Activated naive CD8-positive, alpha-beta T cell treated with anti-CD3 and anti-CD28 coated beads, Interleukin-2, amount 50 U/mL, for 16 hours (primary cell): ENCODE results near the gene FBXW5.
A peak's percentile ranks its signal among the peaks of the same experiment; 100 is the strongest.

Experiments used
- DNase-seq: peaks from one replicate; pipeline ENCODE4 v3.0.0-alpha.2; 2020; ENCODE audit warnings: low read depth, low spot score

The FBXW5 gene

GRCh38 chr9:136960938-136961275 lies 16.4 kb upstream of the FBXW5 start:
- no peak for DNase-seq

GRCh38 chr9:136960212-136960937 lies 15.8 kb upstream of the FBXW5 start:
- no peak for DNase-seq

DNA sequence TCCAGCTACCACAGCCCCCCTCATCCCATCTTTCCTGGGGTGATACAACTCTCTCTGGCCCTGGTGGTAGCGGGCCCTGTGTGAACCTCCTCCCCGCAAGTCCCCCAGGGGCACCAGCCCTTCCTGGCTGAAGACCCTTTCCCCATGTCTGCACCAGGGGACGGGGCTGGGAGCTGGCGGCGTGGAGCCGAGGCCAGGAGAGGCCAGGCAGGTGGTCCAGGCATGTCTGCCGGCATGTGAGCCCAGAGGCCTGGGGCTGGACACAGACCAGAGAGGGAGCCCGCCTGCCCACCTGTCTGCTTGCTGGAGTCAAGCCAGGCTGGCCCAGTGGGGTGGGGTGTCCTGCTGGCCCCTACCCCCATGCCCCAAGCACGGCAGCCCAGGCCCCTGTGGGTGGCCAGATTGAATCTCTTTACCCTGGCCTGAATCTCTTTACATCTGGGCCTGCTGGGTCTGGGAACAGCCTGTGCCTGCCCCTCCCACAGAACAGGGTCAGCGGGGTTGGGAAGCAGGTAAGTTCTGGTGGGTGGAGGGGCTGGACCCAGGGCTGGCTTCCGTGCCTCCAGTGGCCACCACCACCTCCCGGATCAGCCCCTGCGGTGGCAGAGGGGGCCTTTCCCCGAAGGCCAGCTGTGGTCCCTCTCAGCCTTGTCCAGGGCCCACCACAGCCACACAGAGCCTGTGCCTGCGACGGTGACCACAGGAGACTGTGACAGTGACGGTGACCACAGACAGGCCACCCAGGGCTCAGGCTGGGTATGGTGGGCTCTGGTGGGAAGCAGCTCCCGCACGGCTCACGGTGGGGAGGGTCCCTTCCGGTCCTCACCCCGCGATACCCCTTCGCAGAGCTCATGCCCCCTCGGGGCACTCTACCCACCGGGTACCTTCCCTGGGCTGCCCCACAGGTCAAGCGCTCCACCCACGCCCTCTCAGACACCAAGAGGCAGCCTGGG lies 14.6 kb upstream of the FBXW5 start:
- no peak for DNase-seq

GRCh38 chr9:136958473-136958872 lies 13.9 kb upstream of the FBXW5 start:
- DNase-seq = no peak

DNA sequence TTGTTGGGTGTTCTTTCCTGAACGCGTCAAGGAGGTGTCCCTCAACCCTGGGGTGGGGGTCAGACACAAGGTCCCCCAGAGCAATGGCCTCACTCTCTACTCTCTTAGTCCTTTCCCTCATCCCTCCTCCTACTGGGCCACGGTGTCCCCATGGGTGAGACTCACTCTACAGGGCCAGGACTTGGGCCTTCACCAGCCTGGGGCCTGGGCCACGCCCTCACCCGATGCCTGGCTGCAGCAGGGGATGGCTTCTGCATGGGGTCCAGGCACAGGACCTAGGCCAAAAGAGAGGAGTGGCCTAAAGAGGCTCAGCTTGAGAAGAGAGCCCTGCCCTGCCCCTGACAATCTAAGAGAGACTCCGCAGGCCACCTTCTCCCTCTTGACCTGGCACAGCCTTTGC lies 13.4 kb upstream of the FBXW5 start:
- DNase-seq = no peak

DNA sequence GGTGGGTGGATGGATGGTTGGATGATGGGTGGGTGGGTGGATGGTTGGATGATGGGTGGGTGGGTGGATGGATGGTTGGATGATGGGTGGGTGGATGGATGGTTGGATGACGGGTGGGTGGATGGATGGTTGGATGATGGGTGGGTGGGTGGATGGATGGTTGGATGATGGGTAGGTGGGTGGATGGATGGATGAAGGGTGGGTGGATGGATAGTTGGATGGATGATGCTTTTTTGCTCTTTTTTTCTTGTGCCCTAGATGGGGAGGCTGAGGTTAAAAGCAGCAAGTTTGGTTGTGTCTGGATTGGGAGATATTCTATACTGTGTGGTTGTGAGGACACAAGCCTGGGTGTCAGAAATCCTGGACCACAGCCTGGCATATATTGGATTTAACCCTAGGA lies 12.9 kb upstream of the FBXW5 start:
- DNase-seq = no peak

GRCh38 chr9:136956604-136957003 lies 12.1 kb upstream of the FBXW5 start:
- no peak for DNase-seq

- DNase-seq = no peak
Observed at GRCh38 chr9:136955943-136956335, 11.4 kb upstream of the FBXW5 start.

DNA sequence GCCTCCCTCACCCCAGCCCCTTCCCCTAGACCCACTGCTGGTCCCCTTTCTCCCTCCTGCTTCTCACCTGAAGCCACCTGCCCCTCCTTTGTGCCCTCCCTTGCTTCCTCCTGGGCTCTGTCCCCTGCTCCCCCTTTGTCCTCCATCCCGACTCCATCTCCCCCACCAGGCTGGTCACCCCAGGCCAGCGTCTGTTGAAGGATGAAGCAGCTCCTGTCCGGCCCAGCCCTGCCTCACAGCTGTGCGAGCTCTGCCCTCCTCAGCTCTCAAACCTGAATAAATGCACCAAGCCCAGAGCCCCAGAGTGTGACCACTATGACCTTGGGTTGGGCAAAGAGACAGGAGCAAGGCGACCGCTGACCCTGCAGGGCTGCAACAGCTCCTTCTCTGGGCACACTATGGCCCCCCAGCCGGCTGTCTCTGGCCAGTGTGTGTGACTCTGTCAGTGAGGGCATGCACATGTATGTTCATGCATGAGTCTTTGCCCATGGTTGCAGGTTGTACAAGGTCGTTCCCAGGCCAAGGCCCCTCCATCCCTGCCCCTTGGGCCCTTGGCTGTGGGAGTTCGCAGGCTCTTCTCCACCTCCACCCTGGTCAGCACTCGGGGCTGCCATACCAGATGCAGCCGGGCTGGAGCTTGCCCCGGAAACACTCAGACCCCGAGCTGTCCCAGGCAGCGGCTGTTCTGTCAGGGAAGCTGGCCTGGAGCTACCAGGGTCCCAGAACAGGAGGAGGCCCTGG lies 10.8 kb upstream of the FBXW5 start:
- DNase-seq = no peak

DNA sequence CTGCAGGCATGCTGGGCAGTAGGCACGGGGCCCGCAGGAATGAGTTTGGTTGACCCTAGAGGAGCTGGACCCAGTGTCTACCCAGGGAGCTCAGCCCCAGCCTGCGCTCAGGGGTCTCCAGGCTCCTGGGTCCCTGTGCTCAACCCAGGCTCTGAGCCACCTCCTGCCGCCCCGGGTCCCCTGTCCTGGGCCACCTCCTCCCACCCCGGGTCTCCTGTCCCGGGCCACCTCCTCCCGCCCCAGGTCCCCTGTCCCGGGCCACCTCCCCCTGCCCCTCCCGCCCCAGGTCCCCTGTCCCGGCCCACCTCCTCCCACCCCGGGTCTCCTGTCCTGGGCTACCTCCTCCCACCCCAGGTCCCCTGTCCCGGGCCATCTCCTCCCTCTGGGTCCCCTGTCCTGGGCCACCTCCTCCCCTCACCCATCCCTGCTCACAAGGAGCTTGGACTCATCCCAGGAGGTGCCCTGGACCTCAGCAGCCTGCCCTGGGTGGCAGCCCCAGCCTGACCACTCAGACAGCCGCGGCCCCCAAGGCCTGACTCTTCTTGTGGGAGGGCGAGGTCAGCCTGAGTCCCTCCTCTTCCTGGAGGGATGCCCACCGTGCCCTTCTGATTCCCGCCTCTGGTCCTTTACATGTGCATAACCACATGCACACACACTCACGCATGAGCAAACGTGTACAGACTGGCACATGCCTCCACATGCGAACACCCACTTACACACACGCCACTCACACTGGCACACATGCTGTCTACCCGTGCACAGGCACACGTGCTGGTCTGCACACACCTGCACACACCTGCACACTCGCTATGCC lies 9.9 kb upstream of the FBXW5 start:
- no peak for DNase-seq

DNA sequence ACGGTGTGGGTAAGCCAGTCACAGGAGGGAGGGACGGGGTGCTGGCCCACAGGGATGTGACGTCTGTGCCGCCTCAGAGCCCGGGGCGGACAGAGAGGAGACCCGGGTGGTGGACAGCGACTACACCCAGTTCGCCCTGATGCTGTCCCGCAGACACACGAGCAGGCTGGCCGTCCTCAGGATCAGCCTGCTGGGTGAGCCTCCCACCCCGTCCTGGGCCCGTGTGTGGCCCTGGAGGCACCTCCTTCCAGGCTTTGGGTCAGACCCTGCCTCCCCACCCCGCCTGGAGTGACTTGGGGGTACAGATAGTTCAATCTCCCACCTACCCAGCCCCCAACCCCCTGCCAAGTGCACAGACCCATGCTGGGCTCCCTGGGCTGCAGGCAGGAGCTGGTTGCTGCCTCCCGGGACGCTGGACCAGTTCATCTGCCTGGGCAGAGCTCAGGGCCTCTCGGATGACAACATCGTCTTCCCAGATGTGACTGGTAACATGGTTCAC lies 9.3 kb upstream of the FBXW5 start:
- no peak for DNase-seq

DNA sequence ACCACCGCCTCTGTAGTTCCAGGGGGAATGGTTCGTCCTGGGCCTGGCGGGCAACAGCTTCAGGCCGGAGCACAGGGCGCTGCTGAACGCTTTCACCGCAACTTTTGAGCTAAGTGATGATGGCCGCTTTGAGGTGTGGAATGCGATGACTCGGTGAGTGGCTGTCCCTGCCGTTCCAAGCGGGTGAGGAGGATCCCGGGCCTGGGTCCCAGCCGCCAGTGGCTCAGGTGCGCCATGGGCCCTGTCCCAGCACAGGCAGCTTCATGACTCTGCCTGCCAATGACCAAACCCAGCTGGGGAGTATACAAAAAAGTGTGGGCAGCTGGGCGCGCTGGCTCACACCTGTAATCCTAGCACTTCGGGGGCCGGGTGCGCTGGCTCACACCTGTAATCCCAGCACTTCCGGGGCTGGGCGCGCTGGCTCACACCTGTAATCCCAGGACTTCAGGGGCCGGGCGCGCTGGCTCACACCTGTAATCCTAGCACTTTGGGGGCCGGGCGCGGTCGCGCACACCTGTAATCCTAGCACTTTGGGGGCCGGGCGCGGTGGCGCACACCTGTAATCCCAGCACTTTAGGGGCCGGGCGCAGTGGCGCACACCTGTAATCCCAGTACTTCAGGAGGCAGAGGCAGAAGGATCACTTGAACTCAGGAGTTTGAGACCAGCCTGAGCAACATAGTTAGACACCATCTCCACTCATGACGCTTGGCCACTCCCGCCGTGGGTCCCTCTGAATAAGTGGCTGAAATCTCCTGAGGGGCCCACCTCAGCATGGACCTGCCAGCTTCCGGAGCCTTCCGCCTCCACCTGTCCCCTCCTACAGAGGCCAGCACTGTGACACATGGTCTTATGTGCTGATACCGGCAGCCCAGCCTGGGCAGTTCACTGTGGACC lies 8.6 kb upstream of the FBXW5 start:
- no peak for DNase-seq

DNA sequence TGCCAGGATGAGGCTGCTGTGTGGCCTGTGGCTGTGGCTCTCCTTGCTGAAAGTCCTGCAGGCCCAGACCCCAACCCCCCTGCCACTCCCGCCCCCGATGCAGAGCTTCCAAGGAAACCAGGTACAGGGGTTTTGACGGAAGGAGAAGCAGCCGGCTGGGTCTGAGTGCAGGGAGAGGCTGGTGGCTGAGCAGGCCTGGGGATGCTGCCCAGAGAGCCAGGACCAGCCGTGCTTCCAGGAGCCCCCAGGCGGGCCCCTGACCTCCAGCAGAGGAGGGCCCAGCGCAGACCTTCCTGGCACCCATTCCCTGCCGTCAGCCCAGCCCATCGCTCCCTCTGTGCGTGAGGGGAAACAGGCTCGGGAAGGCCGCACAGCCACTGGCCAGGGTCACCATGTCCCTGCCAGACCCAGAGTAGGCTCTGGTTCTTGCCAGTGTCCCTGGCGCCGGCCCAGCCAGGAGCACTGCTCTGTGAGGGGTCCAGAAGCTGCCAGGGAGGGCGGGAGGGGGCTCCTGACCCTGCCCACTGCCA lies 7.8 kb upstream of the FBXW5 start:
- no peak for DNase-seq

GRCh38 chr9:136951541-136952320 lies 7.2 kb upstream of the FBXW5 start, which contains the start of gene LCN12:
Gene LCN12 (plus strand): TSS chr9:136952273. CDS start chr9:136952328, 55 bp downstream.
- DNase-seq = no peak

DNA sequence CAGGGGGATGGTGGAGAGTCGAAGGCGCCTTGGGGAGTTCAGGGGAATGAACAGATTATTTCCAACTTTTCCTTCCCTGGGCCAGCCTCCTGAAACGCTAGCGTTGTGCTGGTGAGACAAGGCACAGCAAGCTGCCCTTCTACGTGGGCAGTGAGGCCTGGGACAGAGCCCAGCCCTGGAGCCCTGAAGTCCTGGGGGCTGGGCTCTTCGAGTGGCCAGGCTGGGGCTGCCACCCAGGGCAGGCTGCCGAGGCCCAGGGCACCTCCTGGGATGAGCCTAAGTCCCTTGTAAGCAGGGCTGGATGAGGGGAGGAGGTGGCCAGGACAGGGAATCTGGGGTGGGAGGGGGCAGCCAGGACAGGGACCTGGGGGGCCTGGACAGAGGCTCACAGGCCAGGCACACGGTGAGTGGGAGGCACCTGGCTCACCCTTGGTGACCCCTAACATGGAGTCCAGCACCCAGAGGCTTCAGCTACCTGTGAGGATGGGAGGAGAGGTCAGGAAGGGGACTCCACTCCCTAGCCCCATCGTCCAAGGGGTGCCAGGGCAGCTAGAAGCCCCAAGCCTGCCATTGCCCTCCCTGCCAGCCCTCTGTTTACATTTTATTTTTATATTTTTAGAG lies 6.2 kb upstream of the FBXW5 start:
- DNase-seq = no peak

DNA sequence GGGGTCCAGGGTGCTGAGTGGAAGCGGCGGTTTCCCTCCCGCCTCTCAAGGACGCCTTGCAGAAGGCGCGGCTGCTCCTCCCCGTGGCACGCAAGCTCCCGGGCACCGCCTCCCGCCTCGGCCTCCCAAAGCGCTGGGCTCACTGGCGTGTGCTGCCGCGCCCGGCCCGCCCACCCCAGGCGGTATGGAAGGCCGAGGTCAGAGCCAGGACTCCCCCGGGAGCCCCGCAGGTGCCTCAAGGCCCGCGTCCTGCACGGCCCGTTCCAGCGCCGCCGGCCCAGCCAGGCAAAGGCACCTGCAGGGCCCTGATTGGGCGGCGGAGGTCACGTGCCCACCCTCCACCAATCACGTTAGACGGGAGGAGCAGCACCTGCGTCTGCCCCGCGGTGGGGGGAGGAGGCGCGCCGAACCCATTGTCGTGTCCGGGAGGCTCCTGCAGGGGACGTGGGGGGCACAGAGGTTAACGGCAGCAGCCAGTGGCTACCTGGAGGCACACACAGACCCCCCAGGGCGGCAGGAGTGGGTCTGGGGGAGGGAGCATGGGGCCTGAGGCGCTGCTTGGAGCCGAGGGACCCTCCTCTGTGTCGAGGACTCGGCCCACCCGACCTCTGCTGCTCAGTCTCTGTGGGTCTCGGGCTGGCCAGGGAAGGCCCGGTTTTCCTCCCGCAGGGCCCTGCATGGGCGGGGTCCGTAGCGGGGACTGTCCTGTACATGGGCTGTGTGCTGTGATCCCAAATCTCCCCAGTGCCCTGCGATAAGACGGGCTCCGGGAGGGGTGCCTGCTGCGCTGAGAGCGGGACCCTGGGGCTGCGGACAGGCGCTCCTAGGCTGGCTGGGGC lies 5.5 kb upstream of the FBXW5 start:
- DNase-seq = peak; percentile 93

- no peak for DNase-seq
Observed at GRCh38 chr9:136949239-136949816, 4.8 kb upstream of the FBXW5 start.
